PC-3 (cell line): ENCODE measurements around the gene SCCPDH.

ENCODE experiments used
- EZH2 ChIP-seq: fragments of 300-600 bp; sonication (generic); IDR thresholded peaks from one replicate; pipeline ENCODE4 v1.6.1; 2017; ENCODE audit warnings: antibody characterized with exemption, mild to moderate bottlenecking, low read length; ENCODE audit not compliant: unreplicated experiment
- EZH2phosphoT487 ChIP-seq: fragments of 300-600 bp; sonication (generic); IDR thresholded peaks from 2 replicates; pipeline ENCODE4 v1.6.1; 2018; ENCODE audit warnings: mild to moderate bottlenecking, antibody characterized with exemption, low read length, borderline replicate concordance
- TF ChIP-seq, protein P1 (sequence below): fragments of 300-600 bp; sonication (generic); conservative IDR thresholded peaks from 2 replicates; pipeline ENCODE4 v1.5.1; 2017; ENCODE audit warnings: antibody characterized with exemption, low read depth, mild to moderate bottlenecking, low read length

DNA sequence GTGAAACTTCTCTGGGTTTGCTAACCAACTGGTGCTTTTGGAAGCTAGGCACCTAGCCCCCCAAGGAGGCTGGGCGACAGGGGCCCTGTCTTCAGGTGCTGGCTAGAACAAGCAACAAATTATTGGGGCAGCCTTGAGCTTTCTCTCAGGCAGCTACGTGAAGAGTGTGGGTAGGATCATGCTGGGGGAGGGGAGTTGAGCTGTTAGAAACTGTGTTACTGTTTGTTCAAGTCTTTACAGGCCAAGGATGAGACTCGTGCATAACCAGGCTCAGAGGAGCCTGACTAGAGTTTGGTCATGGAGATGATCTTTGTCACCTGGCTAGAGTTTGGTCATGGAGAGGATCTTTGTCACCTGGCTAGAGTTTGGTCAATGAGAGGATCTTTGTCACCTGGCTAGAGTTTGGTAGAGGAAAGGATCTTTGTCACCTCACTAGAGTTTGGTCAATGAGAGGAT lies 12.6 kb upstream of the SCCPDH start:
- TF ChIP-seq, protein P1, sequence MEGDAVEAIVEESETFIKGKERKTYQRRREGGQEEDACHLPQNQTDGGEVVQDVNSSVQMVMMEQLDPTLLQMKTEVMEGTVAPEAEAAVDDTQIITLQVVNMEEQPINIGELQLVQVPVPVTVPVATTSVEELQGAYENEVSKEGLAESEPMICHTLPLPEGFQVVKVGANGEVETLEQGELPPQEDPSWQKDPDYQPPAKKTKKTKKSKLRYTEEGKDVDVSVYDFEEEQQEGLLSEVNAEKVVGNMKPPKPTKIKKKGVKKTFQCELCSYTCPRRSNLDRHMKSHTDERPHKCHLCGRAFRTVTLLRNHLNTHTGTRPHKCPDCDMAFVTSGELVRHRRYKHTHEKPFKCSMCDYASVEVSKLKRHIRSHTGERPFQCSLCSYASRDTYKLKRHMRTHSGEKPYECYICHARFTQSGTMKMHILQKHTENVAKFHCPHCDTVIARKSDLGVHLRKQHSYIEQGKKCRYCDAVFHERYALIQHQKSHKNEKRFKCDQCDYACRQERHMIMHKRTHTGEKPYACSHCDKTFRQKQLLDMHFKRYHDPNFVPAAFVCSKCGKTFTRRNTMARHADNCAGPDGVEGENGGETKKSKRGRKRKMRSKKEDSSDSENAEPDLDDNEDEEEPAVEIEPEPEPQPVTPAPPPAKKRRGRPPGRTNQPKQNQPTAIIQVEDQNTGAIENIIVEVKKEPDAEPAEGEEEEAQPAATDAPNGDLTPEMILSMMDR = no peak
- TF ChIP-seq EZH2 (no peak), EZH2phosphoT487 (no peak)
